Sciatic nerve (tissue), 2 donors: Measurements from ENCODE around the gene LRIT1. TPM values are rescaled to one million over a fixed set of nuclear protein-coding genes. Genes with fewer than 3 reads are reported as not detected.

Source experiments
- ATAC-seq: fragments of 200-7000 bp; cut with Tn5 transposase; one replicate; pipeline ENCODE4 v1.9.1; 2020; ENCODE audit warnings: mild to moderate bottlenecking, moderate library complexity
- DNase-seq: peaks from one replicate; pipeline ENCODE4 v3.0.0-alpha.2; 2020; ENCODE audit warnings: low spot score
- intact Hi-C: fragments of 100-400 bp; cut with DNase I; formaldehyde crosslinking; loops from one replicate; pipeline ENCODE4 v1.14.2; 2022
- total RNA-seq: library from RNA; stranded (reverse); fragmentation: NEBNext Ultra II Directional; extraction: Animal tissue kit (Norgen Biotek cat#: 25700); gene quantifications from one replicate; pipeline ENCODE4 v1.2.1, GENCODE V29; 2021
- donor health status: DM: no; HTN: no; CAD: no.
- donor health status: DM: no; HTN: no; CAD: no.

LRIT1 gene
- total RNA-seq, 1 donor from 2014 or later = not detected

DNA sequence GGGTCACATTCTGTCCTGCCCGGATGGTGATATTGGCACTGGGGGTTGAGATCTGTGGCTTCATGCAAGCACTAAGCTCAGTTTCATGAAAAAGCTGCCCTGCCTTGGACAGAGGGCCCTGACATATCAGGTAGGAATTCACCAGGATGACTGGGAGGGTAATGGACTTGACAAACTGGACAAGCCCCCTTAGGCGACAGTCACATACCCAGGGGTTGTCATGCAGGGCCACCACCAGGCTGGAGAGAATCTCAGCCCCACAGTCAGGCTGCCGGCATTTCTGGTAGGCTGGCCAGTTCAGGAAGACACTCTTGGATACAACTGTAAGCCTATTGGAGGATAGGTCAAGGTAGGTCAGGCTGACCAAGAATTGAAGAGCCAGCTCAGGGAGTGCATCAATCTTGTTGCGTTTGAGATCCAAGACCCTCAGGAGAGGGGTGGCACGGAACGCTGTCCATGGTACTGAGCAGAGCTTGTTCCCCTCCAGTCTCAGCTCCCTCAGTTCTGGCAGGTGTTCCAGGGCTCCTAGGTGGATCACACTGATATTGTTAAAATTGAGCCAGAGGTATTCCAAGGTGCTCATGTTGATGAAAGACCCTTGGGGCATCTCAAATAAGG, 16.8 kb downstream of the LRIT1 start:
- intact Hi-C loops = no loop called here

DNA sequence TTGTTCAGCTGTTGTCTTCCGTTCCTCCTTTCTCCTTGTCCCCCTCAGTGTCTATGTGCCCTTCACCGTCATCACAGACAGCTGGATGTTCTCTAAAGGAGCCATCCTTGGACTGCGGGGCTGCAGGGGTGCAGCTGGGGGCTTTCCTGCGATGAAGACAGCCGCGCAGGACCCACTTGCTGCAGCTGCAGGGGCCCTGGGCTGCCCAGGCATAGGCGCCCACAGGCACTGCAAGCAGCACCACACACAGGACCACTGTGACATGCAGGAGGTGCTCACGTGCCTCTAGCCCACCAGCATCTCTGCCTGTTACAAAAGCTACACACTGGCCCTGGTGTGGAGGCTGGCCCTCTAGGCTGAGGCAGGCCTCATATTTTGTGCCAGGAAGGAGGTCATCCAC, 19.4 kb downstream of the LRIT1 start:
- ATAC-seq (no peak), DNase-seq (no peak)
- intact Hi-C loops = no loop called here

More for the DNA sequence above, 16.8 kb downstream of the LRIT1 start:
- ATAC-seq (no peak), DNase-seq (no peak)

DNA sequence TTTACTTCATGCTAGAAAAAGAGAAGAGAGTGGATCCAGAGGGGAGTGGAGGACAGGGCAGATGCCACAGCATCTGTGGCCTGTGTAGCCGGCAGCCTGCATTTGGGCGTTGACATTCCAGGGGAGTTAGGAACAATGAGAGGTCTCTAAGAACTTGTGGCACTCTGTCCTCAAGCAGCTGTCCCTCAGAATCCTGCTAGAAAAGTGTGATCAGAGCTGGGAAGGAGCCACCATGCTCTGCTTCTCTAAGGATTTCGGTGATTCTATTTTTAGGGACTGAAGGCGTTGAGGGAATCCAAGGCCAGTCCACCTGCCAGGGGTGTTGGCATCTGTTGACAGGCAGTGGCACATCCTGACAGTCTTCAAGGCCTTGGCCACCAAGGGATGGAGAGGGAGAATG, 23.6 kb downstream of the LRIT1 start:
- intact Hi-C loops = no loop called here
- DNase-seq (no peak), ATAC-seq (no peak)

DNA sequence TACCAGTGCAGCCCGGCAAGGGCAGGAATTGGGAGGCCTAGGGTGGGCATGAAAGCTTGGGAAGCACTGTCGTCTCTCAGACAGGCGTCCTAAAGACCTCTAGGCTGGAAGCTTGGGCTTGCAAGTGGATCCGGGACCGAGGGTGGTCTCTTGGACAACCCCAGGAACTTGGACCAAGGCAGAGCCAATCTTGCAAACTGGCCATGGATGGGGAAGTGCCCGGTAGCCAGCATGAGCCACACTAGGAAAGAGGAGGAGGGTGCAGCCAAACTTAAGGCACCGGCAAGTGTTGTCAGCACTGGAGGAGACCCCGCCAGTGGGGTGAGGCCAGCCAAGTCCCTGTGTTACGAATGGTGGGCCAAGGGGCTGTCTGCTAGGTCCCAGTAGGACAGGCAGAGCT, 24.5 kb downstream of the LRIT1 start:
- DNase-seq (no peak), ATAC-seq (no peak)
- intact Hi-C loops = no loop called here

DNA sequence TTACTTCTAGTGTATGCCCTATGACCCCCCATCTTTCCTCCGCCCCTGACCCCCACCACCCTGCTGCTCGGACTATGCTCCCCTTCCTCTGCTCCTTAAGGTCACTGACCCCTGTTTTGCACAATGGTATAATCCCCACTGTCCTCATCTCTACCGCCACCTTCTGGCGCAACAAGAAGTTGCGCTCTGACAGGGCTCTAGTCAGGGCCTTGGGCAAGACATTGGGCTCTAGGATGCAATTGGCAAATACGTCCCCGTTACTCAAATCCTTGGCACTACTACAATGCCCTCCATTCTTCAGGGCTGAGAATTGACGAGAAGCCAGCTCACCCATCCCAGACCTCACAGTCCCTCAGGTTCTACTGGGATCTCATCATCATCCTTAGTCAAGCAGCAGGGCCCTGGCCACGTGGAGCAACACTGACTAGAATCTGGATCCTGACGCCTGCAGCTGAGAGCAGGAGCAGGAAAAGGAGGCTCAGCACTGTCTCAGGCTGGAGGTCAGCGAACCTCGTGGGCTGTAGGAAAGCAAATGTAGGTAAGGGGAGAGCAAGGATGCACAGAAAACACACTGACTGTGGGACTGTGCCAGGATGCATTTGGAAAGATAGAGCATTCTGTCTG, 26.6 kb downstream of the LRIT1 start:
- intact Hi-C loops = no loop called here
- DNase-seq (no peak), ATAC-seq (no peak)

- intact Hi-C loops = no loop called here
- no peak for ATAC-seq
- no peak for DNase-seq
Measured at GRCh38 chr10:84214046-84214572, 27.2 kb downstream of the LRIT1 start.

DNA sequence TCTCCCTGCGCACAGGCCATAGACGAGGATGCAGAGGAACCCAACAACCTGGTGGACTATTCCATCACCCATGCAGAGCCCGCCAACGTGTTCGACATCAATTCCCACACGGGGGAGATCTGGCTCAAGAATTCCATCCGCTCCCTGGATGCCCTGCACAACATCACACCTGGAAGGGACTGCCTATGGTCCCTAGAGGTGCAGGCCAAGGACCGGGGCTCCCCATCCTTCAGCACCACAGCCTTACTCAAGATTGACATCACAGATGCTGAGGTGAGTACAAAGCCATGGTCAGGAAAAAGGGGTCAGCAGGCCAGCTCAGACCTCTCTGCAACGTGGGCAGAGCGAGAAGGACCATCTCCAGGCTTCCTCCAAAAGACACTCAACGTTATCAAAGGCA, 28.3 kb downstream of the LRIT1 start:
- intact Hi-C loops = no loop called here
- ATAC-seq = no peak
- DNase-seq = no peak

GRCh38 chr10:84212014-84212413, 29.3 kb downstream of the LRIT1 start:
- intact Hi-C loops = no loop called here
- ATAC-seq (no peak), DNase-seq (no peak)

GRCh38 chr10:84211566-84211965, 29.8 kb downstream of the LRIT1 start:
- no peak for ATAC-seq
- intact Hi-C loops = no loop called here
- no peak for DNase-seq

DNA sequence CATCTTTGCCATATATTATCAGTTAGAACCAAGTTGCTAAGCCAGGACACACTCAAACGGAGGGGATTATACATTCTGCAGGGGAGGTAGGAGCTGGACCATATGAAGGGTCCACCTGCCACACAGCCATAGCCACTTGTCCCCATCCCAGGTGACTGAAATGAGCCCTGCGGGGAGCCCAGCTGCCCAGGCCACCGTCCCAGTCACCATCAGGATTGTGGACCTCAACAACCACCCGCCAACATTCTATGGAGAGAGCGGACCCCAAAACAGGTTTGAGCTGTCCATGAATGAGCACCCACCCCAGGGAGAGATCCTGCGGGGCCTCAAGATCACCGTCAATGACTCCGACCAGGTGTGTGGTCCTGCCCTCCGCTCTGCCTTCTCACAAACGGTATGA, 33.3 kb downstream of the LRIT1 start:
- ATAC-seq (no peak), DNase-seq (no peak)
- intact Hi-C loops = no loop called here

DNA sequence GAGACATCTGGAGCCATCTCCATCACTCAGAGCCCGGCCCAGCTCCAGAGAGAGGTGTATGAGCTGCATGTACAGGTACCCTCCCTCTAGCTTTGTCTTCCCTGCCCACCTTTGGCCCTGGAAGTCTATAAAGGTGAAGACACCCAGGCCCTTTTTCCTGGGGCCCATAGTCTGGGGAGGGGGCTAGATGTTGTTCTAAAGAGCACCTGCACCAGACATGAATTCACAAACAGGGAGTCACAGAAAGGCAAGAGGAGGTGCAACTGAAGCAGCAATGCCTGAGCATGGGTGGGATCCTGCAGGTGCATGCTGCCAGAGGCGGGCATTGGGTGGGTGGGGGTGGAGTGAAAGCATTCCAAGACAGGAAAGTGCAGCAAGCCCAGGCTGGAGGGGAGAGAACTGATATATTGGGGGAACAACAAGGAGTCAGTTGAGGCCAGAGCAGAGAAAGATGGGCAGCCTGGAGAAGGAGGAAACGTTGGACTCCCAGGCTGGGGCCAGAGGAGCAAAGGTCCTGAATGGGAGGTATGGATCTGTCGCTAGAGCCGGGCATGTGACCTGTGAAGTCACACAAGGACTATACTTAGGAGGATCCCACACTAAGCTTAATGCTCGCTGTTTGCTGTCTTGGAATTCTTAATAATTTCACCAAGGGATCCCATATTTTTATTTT, 35.4 kb downstream of the LRIT1 start:
- no peak for DNase-seq
- intact Hi-C loops = no loop called here

GRCh38 chr10:84205049-84205852, 36.1 kb downstream of the LRIT1 start:
- no peak for ATAC-seq
- intact Hi-C loops = no loop called here
- DNase-seq = peak; percentile 58

More for the DNA sequence above, 35.4 kb downstream of the LRIT1 start:
- ATAC-seq = no peak

- peak; percentile 25 for DNase-seq
- intact Hi-C loops = no loop called here
- no peak for ATAC-seq
Measured at GRCh38 chr10:84204610-84205009, 36.7 kb downstream of the LRIT1 start.

DNA sequence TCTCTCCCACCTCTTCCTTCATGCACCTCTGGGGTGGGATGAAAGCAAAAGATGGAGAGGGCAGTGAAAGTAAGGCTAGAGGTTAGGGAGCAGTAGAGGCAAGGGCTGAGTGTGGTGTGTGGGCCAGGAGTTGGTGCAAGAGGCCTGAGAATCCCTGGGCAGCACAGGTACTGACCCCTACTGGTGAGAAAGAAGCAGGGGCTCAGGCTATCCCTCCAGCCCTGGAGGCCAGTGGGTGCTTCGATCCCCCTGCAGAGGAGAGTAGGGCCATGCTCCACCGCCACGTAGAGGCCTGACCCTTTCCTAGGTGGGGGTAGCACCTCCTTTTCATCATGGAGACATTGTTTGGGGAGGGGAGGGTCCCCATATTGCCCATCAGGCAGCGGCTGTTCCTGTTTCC, 37.2 kb downstream of the LRIT1 start:
- no peak for DNase-seq
- no peak for ATAC-seq
- intact Hi-C loops = no loop called here

DNA sequence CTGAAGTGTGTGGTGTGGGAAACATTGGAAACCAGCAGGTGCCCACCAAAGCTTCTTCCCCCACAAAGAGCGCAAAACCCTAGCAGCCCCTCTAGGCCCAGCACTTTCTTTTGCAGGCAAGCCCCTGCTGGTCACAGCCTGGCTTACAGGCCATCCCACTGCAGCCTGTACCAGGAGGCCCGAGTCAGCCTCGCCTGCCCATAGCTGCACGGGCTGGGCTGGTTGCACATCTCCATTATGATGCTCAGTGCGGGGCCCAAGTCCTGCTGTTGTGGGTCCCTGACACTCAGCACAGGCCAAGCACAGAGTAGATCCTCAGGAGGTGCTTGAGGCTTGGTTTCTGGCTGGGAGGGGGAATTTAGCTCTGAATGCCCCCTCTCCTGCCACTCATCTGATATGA, 39.0 kb downstream of the LRIT1 start:
- no peak for ATAC-seq
- intact Hi-C loops = no loop called here
- no peak for DNase-seq

GRCh38 chr10:84201682-84202081, 39.7 kb downstream of the LRIT1 start:
- ATAC-seq (no peak), DNase-seq (no peak)
- intact Hi-C loops = no loop called here

DNA sequence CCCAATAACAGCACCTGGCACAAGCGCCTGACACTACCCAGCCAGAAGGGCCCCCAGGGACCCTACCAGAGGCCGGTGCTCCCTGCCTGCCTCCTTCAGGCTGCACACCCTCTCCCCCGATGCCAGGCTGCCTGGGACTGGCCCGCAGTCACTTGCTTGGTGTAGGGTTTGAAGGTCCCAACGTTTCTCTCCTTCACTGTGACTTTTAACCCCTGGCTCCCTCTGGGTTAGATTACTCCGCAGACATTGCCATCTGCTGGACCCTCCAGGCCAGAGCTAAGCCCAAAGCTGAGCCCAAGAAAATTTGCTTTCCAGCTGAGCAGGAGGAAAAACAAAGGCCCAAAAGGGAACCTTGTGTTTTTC, 40.1 kb downstream of the LRIT1 start:
- ATAC-seq = no peak
- no peak for DNase-seq
- intact Hi-C loops = no loop called here

DNA sequence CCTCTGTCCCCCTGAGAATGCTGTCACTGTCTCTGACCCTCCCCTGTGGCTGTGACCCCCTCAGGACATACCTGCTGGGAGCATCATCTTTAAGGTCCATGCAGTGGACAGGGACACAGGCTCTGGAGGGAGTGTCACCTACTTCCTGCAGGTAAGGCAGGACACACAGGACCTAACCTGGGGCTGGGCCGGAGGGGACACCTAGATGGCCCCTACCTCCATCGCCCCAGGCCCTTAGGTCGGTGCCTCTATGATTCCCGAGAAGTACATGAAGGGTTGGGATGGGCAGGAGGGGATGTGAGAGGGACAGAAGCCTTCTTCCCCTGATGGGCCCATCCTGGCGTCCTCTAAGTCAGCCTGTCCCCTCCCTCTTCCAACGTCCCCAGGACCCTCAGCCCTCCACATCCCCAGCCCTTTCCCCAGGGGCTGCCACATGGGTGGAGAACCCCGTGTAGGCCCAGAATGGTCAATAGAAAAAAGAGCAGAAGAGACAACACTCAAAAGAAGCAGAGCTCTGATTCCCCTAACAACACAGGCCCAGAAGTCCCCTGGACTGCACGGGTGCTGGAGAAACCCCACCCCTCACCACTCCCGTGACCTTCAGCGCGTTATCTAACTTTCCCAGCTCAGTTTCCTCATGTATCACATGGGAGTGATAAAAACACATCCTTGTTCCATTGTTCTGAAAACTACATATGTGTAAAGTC, 40.7 kb downstream of the LRIT1 start:
- intact Hi-C loops = no loop called here
- ATAC-seq (no peak), DNase-seq (no peak)
